Activated T-cell treated with anti-CD3 and anti-CD28 coated beads for 4 hours (primary cell): ENCODE measurements around the gene SPN.
"Not testable (repeated sequence)": the region's sequence is repeated elsewhere in the genome, so short reads cannot be mapped to it uniquely, and the experiment has no call there.

Source experiments
- DNase-seq: peaks from one replicate; pipeline ENCODE4 v3.0.0-alpha.2; 2020

The SPN gene

GRCh38 chr16:29646947-29647346, 16.1 kb upstream of the SPN start:
- DNase-seq, result no peak

- no peak for DNase-seq
Observed at GRCh38 chr16:29649588-29650494, 13.2 kb upstream of the SPN start.

- DNase-seq, result no peak
Observed at GRCh38 chr16:29650771-29651170, 12.3 kb upstream of the SPN start.

GRCh38 chr16:29651774-29652349, 11.2 kb upstream of the SPN start:
- no peak for DNase-seq

GRCh38 chr16:29653471-29653870, 9.6 kb upstream of the SPN start:
- DNase-seq, result no peak

- not testable (repeated sequence) for DNase-seq
Observed at GRCh38 chr16:29653890-29654289, 9.2 kb upstream of the SPN start.

- DNase-seq, result no peak
Observed at GRCh38 chr16:29656688-29657523, 6.1 kb upstream of the SPN start.

GRCh38 chr16:29658705-29659104, 4.3 kb upstream of the SPN start:
- DNase-seq, result no peak

GRCh38 chr16:29662000-29662728, 883 bp upstream of the SPN start:
- no peak for DNase-seq

- no peak for DNase-seq
Observed at GRCh38 chr16:29662729-29663015, 375 bp upstream of the SPN start.

- DNase-seq, result no peak
Observed at GRCh38 chr16:29663807-29664090, 702 bp downstream of the SPN start.

GRCh38 chr16:29664091-29664921, 1.3 kb downstream of the SPN start:
- no peak for DNase-seq

- DNase-seq, result no peak
Observed at GRCh38 chr16:29665294-29666077, 2.4 kb downstream of the SPN start.

- not testable (repeated sequence) for DNase-seq
Observed at GRCh38 chr16:29667322-29667610, 4.2 kb downstream of the SPN start.

GRCh38 chr16:29667755-29668154, 4.7 kb downstream of the SPN start:
- no peak for DNase-seq

GRCh38 chr16:29668267-29668666, 5.2 kb downstream of the SPN start:
- DNase-seq, result no peak

GRCh38 chr16:29673501-29673900, 10.5 kb downstream of the SPN start:
- DNase-seq, result no peak

- DNase-seq, result no peak
Observed at GRCh38 chr16:29674188-29674587, 11.1 kb downstream of the SPN start.

- DNase-seq, result no peak
Observed at GRCh38 chr16:29675811-29676643, 13.0 kb downstream of the SPN start.

- no peak for DNase-seq
Observed at GRCh38 chr16:29676989-29677785, 14.1 kb downstream of the SPN start.
